GM19455 (cell line): ENCODE data around the gene CDH23.

Experiments
- ATAC-seq: cut with Tn5 transposase; IDR thresholded peaks from one replicate; pipeline ENCODE4 v1.9.1; 2021; ENCODE audit not compliant: unreplicated experiment

The CDH23 gene

DNA sequence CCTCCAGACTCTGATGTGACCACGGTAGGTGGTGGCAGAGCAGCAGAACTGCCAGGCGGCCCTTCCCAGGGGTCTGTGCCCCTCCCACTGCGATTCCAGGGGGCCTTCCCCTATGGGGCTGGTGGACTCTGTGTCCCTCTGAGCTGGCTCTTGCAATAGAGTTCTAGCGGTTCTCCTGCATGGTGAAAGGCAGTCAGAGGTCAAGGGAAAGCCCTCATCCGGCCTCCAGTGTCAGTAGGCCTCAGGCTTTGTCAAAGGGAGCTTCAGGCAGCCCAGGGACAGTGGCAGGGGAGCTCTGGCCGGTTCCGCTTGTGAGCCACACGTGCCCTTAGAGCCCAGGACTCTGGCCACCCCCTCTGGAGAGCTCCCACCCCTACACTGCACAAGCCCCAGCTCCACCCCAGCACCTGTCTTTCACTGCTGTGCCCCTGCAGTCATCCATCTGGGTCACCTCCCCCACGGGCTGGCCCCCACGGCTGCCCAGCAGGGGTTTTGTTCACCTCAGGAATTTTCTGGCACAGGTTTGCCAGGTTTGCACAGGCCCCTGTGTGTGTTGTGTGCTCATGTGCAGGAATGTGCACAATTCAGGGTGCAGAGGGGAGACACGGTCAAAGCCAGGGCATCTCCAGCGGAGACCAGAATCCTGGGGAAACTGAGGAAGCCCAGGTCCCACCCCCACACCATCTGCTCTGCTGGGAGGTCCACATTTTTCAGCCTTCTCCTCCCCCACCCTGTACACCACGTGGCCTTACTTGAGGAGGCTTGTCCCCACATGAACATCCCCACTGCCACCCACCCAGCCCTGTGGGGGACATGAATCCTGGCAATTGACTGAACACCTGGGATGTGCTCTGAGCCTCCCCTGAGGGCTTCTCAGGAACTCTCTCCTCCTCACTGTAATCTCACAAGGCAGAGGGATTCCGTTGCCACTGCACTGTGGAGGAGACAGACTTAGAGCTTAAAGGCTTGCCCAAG is 299.1 kb downstream of the CDH23 start:
- no peak for ATAC-seq

DNA sequence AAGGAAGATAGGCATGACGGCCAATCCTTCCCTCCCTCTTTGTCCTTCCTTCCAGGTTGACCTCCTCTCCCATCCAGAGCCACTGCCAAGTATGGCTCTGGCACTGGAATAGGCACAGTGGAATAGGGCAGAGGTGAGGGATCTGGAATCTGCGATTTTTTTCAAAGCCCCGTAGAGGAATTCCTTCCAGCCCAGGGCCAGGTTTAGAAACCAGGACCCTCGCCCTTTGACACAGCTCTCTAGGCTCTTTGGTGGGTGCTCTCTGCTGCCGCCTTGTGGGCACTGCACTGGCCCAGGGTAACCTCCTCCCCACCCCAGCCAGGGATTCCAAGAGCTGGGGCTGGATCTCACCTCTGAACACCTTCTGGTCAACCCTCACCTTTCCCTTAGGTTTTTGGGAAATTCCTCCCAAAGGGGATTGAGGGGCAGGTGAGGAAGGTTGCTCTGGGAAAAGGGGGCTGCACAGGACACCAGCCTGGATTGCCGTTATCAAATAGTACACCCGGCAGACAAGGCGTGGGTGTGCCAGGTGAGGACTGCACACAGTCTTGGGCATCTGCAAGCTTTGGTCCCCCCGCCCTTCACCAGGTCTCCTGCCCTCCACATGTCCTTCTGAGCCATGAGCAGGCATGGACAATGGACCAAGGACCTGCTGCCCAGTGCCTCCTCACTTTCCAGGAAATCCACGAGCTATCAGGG is 300.1 kb downstream of the CDH23 start:
- ATAC-seq: no peak

DNA sequence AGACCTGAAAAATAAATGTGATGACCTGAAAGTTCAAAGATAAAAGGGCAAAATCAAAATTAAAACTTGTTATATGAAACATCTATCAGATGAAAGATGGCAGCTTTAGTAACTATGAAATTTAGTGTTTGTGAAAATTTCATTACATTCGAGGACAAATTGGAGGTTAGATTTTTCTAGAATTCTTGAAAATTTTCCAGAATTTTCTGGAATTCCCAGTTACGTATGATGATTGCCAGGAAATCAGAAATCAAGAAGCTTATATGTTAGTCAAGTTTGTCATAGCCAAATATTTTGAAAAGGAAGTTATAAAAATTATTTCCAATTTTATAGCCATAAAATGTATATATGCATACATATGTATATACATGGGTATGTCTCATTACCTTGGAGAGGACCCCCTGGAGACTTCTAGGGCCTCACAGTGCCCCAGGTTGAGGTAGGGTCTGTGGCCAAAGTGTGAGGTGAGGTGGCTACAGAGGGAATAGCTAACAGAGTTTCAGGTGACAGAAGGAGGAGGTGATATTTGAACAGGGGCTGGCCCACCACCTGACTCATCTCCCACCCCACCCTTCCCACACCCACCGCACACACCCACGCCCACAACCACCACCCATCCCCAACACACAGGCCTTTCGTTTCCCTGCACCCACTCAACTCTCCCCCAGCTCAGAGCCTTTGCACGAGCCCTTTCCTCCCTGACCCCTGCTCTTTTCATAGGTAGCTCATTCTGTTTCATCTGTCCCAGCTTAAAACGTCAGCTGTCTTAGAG is 301.4 kb downstream of the CDH23 start:
- ATAC-seq: no peak

GRCh38 chr10:71698737-71699136 is 302.0 kb downstream of the CDH23 start:
- no peak for ATAC-seq

- ATAC-seq: no peak
Measured at GRCh38 chr10:71700731-71701368, 304.1 kb downstream of the CDH23 start.

GRCh38 chr10:71701496-71702132 is 304.9 kb downstream of the CDH23 start:
- ATAC-seq: no peak

DNA sequence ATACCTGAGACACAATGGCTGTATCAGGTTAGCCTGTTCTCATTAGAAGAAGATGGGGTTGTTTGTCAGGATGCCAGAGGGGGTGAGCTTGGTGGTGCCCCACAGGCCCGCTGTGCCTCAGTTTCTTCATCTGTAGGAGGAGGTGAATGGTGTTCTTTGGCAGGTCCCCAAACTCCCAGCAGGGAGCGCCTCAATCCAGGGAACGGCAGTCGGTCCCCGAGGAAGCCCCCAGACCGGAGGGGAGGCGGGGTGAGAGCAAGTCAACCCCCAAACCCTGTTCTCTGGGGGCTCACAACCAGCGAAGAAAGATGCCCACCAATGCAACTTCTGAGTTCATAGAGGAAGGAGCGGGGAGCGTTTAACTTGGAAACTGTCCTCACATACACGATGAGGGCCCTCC is 306.9 kb downstream of the CDH23 start:
- ATAC-seq: no peak

GRCh38 chr10:71704816-71705215 is 308.1 kb downstream of the CDH23 start:
- ATAC-seq: no peak

GRCh38 chr10:71705582-71705981 is 308.9 kb downstream of the CDH23 start:
- no peak for ATAC-seq

- no peak for ATAC-seq
Measured at GRCh38 chr10:71706216-71707121, 309.7 kb downstream of the CDH23 start.

DNA sequence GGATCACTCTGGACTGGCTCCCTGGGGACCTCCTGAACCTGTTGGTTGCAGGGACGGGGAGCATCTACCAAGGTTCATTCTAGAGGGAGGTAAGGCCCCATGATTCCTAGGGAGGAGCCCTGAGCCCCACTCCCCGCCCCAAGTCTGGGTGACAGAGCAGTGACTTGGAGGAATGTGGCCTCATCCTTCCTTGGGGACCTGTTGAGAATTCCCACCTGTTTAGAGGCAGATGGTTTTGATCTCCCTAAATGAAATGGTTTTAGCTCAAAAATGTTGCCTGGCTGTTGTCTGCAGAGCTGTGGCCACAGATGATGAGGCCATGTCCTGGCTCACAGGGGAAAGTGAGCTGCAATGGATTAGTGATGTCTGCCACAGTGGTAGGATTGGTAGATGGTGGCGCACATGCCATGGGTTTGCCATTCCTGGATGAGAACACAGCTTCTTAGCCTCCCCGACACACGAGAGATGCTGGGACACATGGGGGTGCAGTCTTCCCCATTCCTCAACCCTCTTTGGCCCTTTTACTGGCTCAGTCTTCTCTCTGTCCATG is 310.6 kb downstream of the CDH23 start:
- no peak for ATAC-seq

DNA sequence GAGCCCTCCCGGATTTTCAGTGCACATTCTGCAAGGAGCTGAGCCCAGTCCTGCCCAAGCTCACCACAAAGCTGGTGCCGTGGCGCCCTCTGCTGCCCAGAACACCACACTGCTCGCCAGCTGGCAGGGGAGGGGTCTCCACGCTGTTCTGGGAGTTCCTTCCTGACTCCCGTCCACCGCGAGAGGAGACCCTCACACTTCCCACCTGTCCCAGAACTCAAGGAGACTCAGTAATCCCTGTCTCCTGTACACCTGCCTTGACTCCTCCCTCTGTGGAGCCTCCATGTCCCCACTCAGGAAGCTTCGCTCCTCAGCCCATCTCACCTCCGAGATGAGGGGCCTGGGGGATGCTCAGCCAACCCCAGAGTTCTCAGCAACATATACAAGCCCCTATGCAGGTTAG is 311.6 kb downstream of the CDH23 start:
- no peak for ATAC-seq

GRCh38 chr10:71708897-71709882 is 312.5 kb downstream of the CDH23 start:
- ATAC-seq: no peak

DNA sequence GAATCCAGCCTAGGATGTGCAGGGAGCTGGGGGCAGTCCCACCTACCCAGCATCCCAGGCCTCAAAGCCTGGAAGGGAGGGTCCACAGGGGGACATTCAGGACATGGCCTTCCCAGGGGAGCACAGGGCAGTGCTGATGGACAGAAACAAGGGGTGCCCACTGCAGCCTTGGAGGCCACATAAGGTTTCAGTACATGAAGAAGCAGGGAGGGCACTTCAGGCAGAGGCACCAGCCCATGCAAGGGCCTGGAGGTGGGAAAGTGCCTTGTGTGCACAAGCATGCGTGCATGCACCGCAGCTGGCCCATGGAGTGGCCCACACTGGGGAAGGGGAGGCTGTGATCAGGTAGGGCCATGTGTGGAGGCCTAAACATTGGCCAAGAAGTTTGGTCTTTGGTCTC is 313.8 kb downstream of the CDH23 start:
- no peak for ATAC-seq

DNA sequence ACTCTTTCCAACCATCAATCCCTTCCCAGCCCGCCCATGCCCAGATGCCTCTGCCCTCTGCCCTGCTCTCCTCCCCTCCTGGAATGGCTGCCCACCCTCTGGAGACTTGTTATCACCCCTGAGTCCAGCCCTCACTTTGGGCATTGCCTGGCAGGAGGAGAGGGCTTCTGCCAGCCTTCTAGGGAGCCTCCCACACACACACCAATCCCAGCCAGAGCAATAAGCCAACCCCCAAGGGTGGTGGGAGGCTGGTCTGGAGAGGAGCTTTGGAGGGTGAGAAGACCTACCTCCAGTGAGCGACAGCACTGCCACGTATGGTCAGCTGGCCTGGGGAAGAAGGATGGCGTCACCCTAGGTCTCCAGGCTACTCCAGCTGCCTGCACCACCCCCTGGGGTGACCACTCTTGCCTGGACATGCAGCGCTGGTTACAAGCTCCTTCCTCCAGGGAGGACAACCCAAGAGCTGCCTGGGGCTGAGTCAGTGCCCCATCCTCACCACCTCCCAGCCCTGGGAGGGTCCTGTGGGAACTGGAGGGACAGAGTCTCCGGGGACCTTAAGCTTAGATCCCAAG is 314.4 kb downstream of the CDH23 start:
- no peak for ATAC-seq

GRCh38 chr10:71712170-71712569 is 315.4 kb downstream of the CDH23 start:
- no peak for ATAC-seq

DNA sequence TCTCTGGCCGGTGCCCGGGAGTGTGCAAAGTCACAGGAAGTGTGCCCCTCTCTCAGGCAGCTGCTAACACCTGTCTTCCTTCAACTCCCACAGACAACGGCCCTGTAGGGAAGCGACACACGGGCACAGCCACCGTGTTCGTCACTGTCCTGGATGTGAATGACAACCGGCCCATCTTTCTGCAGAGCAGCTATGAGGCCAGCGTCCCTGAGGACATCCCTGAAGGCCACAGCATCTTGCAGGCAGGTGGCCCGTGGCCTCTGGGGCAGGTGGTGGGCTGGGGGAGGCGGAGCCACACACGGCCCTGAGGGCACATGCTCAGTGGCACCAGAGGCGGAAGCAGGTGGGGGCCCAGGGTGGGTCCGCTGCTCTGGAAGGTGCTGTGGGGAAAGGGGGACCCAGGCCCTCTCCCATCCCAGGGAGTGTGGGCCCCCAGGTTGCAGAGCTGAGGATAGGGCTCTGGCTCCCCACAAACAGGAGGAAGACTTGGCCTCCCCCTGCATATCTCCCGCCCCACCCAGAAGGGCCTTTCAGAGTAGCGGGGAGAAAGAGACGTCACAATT is 315.9 kb downstream of the CDH23 start:
- ATAC-seq: no peak
